ENCODE measurements around the gene LMX1B.
A peak's percentile ranks its signal among the peaks of the same experiment; 100 is the strongest.

LMX1B gene

DNA sequence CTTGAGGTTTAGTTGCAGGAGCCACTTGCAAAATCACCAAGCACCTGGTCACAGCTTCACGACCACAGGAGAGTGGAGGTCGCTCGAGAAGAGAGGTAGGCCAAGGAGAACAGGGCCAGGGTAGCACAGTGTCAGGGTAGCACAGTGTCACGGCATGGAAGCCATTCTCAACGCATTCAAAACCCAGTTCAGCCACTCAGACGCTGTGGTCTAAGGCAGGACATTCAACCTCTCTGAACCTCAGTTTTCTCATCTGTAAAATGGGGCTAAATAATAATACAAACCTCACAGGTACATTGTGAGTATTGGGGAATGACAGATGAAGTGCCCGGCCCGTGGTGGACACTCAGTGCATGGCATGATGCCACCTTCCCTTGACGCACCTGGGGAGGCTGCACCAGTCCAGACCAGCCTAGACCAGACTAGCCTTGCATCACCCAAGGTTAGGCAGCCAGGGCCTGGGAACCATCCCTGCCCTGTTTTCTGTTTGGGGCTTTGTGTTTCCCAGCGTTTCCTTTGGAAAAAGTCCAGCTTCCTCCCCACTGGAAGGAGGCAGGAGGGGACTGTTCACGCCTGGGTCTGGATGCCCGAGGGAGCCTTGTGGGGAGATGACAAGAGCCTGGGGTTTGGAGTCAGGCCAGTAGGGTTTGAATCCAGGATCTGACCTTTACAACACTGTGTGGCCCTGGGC lies 7.8 kb upstream of the LMX1B start:
- no peak for DNase-seq

DNA sequence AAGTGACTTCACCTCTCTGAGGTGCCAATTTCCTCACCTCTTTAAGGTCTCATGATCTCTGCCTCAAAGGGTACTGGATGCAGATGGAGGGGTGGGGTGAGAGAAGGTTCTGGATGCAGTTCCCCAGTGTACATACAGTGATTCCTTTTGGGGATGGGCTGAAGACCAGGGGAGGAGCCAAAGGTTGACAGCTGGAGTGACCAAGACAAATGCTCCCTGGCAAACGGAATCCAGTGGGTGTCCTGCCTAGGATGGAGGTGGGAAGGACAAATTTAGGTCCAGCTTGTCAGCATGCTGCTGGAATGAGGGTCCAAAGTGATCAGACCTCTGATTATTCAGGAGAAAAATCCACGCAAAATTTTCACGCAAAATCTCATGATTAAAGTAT lies 7.3 kb upstream of the LMX1B start:
- no peak for DNase-seq

DNA sequence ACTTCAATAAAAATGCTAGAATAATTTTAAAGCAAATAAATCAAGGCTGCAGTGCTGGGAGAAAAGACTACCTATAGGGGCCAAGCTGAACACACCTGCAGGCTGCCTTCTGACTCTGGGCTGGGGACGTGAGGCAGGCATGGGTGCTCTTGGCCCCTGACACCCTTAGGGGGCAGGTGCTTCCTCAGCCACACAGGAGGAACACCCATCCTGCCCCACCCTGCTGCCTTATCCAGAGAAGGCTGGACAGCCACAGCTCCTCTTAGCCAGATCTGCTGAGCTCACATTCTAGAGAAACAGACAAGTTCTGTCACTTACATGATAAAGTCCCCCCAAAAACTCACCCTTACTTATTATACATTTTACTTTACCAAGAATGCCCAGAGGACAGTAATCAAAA lies 6.6 kb upstream of the LMX1B start:
- no peak for DNase-seq

DNA sequence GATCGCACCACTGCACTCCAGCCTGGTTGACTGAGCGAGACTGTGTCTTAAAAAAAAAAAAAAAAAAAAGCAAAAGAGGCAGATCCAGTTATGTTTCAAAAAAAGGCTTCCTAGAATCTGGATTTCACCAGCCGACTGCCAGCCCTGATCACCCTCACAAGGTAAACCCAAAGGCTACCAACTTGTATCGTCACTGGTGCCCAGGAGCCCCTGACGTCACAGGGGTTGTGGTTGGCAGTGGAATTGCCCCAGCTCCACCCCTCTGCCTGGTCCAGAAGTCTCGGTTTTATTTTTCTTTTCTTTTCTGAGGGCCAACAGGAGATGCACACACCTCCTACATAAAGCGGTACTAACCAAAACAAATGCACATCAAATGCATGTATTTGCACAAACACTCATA lies 6.0 kb upstream of the LMX1B start:
- no peak for DNase-seq

DNA sequence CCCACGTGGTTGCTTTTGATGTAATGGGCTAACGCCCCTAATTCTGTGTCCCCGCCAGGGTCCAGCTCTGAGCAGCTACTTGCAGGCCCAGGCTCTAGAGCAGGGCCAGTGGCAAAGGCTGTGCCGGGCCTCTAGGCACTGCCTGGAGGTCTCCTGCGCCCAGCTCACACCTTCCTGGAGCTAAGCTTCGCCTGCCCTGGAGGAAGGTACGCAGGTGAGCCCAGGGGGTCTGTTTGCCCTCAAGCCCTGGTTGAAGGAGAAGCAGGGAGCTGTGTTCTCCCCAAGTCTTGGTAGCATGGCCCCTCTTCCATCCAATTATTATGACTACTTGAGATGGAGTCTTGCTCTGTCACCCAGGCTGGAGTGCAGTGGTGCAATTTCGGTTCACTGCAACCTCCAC lies 5.2 kb upstream of the LMX1B start:
- no peak for DNase-seq

DNA sequence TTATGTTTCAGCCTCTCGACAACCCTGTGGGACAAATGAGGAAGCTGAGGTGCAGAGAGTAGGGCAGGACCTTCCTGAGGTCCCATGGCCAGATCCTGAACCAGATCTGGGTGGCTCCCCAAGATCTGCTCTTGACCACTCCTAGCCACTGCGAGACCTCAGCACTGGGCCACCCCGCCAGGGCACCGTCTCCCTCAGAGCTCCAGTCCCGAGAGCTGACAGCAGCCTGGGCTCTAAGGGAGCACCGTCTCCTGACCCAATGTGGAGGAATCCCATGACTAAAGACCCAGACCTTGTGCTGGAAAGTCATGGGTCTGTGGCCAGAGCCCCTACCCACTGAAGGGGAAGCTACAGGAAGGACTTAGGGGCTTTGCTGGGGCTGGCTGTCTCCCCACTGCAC lies 4.5 kb upstream of the LMX1B start:
- DNase-seq: no peak

DNA sequence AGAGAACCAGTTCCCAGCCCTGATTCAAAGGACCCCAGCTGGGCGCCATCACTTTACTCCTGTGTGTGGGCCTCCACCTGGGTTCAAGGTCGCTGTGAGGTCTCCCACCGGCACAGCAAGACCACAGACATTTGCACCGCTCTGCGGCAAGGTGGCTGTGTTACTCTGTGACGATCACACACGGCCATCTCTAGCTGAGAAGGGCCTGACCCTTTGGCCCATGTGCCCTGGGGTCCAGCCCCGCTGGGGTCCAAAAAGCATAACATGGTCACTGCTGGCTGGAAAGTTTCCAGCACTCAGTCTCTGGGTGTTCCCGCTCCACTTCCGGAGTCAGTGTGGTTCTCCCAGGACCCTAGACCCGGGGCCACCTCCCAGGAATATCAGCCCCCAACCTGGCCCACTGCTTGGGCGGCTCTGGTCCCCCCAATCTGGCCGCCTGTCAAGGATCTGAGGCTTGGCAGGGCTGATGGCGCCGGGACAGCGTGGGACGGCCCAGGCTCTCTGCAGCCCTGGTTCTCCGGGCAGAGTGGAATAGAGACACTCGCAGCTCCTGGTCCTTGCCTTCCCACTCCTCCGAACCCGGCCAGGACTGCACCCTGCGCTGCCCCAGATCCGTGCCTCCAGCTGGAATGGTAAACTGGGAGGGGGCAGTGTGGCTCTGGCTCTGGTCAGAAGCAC lies 3.9 kb upstream of the LMX1B start:
- DNase-seq: no peak

DNA sequence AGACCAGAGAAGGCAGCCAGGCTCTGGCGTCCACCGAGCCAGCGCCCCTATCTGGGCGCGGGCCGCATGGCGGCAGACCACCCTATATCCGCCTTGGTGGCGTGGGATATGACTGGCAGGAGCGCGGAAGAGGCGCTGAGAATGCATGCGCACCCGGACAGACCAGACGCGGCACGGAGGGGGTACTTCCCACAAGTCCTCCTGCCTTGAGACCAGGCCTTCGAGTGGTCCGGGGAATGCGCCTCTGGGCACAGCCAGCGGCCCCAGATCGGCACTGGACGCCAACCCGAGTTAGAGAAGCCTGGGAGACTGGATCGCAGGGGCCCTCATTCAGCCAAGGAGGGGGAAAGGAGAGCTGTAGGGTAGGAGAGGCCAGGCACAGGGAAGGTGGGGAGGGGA lies 2.5 kb upstream of the LMX1B start:
- no peak for DNase-seq

DNA sequence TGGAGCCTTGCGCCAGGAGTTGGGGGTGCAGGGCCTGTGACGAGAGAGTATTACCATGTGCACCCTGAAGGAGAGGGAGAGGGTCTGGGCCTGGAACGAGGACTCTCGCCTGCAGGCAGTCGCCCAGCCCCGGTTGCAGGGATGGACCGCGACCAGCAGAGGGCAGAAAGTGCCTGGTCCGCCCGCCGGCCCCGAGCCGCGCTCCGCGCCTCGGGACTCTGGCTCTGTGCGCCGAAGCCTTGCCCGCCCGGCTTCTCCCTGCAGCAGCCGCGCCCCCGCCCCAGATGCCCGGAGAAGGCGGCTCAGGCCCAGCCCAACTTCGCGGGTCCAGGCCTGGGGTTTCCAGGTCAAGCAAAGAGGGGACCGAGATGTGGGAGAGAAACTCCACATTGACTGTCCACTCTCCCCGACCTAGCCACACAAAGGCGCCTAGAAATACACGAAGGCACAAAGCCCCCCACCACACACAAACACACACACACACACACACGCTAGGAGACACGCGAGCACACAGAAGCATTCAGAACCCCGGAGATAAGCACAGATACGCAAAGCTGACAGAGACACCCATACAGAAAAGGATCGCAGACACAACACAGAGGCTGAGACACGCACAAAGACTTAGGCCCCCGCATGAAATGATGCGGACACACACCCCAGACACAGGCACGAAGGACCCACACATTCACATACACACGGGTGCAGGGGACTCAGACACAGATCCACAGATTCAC lies 2.0 kb upstream of the LMX1B start:
- DNase-seq: peak; percentile 67

DNA sequence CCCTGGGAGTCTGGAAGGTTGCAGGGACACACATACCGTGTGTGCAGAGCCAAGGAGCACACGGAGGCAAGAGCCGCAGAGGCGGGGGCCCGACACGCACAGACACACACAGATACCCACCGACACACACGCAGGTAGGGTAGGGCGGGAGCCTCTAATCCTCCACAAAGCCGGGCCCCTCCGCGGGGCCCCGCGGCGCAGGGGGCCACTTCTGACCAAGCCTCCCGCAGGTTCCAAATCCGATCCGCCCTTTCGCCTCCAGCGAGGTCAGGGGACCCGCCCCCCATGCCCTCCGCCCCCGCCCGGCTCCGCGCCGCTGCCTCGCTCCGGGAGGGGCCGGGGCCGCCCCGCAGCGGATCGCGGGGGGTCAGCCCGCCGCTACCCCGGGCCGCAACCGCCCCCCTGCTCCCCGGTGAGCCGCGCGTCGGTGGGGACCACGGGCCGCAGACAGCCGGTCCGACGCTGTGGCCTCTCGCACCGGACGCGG lies 1.4 kb upstream of the LMX1B start:
- DNase-seq: no peak

DNA sequence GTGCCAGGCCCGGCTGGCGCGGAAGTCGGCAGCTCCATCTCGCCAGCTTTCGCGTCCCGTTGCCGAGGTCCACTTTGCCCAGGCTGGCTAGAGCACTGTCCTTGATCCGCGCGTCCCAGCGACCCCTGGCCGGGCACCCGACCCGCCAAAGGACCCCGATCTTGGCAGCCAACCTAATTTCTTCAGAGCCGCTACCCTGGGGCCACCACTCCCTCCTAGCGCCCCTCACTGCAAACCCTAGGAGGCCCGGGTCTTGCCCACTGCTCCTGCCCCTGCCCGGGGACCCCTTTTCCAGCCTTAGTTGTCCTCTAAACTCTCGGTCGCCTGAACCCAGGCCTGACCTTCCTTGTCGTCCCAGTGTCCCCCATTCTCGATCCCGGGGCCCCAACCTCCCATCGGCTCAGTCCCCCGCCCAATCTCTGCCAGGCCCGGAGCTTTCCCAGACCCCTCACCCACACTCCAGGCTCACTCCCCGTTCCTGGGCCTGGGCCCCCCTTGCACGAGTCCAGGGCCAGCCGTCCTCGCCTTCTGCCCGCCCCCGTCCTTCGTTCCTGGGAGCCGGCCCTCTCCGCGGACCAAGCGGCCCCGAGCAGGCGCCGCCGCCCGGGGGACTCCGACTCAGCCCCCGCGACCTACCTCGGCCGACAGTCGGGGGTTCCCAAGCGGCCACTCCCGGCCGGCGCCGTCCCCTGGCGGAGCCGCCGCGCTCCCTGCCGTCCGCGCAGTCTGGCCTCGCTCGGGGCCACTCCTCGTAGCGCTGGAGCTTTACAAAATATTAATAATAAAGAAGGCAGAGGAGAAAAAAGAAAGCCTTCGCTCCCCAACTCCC lies 701 bp upstream of the LMX1B start:
- DNase-seq: no peak

DNA sequence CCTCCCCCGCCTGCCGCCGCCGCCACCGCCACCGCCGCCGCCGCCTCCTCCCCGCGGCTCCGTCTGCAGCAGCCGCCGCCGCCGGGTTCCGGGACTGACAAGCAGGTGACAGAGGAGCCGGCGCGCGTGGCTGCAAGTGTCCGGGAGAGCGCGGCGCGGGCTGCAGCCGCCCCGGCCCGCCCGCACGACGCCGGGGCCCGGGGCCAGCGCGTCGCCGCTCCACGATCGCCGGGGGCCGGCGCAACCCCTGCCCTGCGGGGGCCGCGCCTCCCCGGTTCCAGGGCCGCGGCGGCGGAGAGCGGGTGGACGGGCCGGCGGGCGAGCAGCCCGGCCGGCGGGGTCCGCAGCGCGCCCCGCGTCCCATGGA lies 343 bp downstream of the LMX1B start:
- peak; percentile 52 for DNase-seq

DNA sequence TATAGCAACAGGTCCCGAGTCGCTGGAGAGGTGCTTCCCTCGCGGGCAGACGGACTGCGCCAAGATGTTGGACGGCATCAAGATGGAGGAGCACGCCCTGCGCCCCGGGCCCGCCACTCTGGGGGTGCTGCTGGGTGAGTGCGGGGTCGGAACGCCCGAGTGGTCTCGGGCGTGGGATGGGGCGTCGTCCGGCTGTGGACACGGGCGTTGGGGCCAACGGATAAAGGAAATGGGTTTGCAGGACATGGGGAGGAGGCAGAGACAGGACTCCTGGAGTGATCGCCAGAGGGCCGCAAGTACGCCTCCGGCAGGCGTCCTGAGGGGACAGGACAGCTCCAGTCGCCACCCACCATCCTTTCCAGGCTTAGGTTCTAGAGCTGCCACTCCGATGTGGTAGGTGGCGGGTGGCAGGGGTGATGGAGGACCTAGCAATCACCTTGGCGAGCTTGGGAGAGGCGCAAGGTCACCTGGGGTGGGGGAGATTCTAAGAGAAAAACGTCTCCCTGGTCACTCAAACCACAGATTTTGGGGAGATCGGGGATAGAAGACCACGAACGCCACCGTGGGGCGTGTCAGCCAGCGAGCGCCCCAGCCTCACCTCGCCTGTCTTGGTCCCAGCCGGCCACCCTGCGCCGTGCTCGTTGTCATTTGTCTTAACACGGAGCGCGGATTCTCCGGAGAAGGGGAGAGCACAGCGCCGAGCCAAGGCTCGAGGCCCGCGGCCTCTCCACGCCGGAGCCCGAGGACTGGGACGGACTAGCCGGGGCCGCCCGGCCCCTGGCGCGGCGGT lies 922 bp downstream of the LMX1B start:
- DNase-seq: no peak

DNA sequence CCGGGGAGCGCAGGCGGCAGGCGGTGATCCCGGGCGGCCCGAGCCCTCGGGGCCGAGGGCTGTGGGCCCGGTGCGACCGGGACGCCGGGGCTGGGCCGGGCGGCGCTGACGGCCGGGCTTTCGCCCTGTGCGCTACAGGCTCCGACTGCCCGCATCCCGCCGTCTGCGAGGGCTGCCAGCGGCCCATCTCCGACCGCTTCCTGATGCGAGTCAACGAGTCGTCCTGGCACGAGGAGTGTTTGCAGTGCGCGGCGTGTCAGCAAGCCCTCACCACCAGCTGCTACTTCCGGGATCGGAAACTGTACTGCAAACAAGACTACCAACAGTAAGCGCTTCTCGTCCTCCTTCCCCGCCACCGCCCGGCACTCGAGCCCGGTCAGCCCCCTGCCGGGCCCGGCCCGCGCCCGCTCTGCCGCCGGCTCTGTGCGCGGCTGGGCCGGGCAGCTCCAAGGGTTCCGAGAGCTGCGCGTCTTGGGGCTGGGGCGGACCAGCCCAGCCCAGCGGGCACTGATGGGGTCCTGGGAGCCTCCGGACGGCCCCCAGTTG lies 1.6 kb downstream of the LMX1B start:
- peak; percentile 59 for DNase-seq

DNA sequence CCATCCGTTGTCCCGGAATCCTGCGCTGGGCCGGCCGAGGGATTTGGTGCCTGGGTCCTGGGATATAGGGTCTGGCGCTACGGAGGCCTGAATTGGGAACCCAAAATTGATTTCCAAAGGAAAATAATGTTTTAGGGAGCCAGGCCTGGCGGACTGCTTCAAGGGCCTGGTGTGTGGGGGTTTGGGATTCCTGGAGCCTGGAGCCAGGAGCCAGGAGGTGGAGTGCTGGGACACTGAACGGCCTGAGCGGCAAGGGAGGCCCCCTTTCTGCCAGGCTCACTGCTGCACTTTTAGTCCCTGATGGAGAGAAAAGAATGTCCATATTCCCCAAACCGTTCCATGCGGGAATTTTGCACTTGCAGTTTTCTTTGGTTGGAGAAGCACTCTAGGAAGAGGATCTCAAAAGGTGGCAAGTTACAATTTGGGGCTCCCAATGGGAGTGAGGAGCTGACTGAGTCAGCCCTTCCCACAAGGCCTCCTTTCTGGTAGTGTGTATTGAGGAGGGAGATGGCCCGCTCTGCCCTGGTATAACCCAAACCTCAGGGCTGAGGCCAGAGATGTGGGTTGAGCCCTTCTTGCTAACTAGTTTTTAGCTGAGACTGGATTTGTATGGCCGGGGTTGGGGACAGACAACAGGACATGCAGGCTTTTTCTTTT lies 2.2 kb downstream of the LMX1B start:
- DNase-seq: no peak

DNA sequence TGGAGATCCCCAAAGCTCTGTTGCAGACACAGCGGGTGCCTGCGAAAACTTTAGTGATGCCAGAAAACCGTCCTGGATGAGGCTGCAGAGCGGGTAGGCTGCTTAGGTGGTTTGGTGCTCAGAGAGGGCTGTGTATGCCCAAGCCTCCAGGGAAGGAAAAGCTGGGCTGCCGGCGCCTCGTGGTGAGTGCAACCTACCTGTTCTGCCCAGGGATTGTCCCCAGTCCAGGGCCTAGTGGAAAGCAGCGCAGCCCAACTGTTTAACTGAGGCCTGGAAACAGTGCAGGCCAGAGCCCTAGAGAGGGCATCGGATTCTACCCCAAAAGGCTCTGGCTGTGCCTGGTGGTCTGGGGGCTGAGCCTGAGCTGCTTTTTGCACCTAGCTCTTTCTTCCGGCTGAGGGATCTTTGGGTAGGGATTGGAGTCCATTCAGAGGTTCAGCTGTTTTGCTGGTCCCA lies 2.8 kb downstream of the LMX1B start:
- no peak for DNase-seq

DNA sequence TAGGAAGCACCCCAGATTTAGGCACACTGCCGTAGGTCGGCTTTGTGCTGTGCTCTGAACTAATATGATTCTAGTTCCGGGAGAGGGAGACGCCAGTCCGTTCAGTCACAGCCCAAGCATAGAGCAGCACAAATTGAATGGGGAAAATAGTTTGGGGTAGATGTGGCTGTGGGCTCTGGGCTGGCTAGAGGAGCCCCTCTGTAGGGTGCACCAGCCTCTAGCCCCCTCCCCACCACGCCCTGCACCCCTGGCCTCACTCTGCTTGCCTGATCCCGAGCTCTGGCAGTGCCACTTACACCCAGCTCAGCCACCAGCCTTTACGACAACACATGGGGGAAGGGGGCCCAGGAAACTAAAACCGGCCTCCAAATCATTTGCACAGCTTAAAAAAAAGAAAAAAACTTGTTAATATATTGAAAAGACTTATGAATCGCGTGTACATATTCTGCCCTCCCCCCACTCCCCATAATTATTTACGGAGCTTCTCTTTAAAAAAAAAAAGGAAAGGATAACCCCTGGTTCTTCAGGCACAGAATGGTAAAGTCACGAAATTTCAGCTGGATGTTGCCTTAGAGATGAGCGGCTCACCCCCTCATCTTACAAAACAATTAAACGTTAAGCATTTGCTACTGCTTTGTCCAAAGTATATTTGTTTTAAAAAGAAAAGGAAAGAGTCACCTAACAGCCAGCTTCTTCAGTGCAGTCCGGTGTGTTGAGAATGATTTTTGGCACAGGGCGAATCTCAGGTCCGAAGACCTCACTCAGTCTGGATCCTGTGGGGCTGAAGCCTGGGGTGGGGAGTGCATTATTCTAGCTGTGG lies 3.5 kb downstream of the LMX1B start:
- no peak for DNase-seq

DNA sequence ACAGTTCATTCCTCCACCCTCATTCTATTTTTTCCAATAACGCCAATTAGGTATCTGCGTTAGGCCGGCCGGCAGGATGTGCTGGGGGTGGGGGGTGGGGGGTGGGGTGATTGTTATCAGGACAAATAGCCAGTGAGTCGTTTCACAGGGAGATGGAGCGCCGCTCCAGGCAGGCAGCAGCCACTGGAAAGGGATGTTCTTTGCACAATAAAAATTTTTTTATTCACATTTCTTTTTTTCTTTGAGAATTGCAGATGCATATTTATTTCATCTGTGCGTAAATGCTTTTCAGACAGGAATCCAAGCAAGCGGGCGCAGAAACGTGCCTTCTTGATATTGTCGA lies 4.1 kb downstream of the LMX1B start:
- no peak for DNase-seq

DNA sequence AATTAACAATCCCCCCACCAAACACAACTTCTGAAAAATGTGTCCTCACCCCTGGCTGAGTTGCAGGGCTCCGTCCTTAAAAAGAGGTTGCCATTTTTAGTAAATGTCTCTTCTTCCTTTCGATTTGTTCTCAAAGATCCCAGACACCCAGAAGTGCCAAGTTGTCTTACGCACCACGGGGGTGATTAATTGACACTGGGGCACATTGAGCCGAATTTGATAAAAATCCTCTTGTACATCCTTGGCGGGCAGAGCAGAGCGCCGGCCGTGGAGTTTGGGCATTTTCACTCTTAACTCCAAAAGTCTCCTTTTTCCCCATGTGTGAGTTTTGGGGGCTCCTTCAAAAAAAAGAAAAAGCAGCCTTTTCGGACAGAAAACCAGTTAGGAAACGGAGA lies 4.5 kb downstream of the LMX1B start:
- no peak for DNase-seq

DNA sequence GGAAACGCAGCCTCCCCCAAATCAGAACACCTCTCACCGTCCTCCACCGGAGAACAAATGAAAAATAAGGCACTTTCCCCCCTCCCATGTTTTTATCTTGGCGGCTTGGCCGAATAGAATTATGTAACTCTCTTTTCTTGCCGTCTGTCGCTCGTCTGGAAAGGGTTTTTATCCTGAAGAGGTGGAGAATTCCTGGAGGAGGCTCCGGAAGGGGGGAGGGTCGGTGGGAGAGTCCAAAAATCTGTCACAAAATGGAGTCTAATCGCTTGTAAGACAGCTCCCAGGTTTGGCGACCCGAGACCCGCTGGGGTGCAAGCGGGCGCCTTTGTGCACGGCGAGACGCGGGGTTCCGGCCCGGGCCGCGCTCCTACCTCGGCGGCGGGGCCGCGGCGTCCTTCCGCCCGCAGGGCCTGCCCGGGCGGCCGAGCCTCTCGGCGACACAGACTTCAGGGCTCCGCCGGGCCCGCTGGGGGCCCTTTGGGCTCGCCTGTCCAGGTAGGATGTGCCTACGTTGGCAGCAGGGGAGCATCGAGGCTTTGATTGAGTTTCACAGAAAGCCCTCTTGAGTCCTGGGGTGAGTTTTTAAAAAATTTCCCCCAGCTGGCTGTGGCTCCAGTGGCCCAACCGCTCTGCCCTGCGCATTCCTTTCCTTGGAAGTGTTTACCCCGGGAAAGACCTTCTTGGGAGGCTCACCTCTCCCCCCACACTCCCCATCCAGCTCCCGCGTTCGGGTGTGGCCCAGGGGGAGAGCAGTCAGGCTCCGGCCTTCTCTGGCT lies 5.0 kb downstream of the LMX1B start:
- no peak for DNase-seq
